Left renal cortex interstitium (tissue), 4 donors: ENCODE data around the gene FLAD1. TPM values are rescaled to one million over a fixed set of nuclear protein-coding genes. Genes with fewer than 3 reads are reported as not detected.
A peak's percentile ranks its signal among the peaks of the same experiment; 100 is the strongest.
"Not testable (repeated sequence)": the region's sequence is repeated elsewhere in the genome, so short reads cannot be mapped to it uniquely, and the experiment has no call there.

Experiments used
- DNase-seq, 4 donors: peaks; one replicate each; pipeline ENCODE4 v3.0.0-alpha.2; 2013; ENCODE audit warnings: low read depth in 4 of 4, low spot score in 2 of 4, missing footprints in 1 of 4
- polyA plus RNA-seq, 4 donors: library from polyadenylated mRNA; unstranded; fragments of 120-200 nt; gene quantifications; one replicate each; pipeline ENCODE4 v1.2.1, GENCODE V29; 2013; ENCODE audit not compliant: insufficient read length in 4 of 4

The FLAD1 gene
- polyA plus RNA-seq, 4 donors: 27.4 to 38.7 (median 32.6) TPM

- DNase-seq: no peak
These were observed 15.7 kb upstream of the FLAD1 start for GRCh38 chr1:154967331-154967950.

GRCh38 chr1:154968731-154969130, 14.4 kb upstream of the FLAD1 start:
- DNase-seq: no peak

GRCh38 chr1:154969246-154969645, 13.9 kb upstream of the FLAD1 start:
- no peak for DNase-seq

GRCh38 chr1:154969860-154970452, 13.2 kb upstream of the FLAD1 start:
- DNase-seq: no peak

GRCh38 chr1:154970631-154971340, 12.4 kb upstream of the FLAD1 start, which contains the start of gene SHC1:
SHC1 (minus strand) TSS chr1:154970747; CDS start chr1:154970526, 221 bp downstream.
- DNase-seq: peak in 3 of 4 donors; percentile 65 to 88 (median 84)

GRCh38 chr1:154971341-154971998, 11.7 kb upstream of the FLAD1 start:
- DNase-seq: no peak

- DNase-seq: no peak
These were observed 11.0 kb upstream of the FLAD1 start for GRCh38 chr1:154972213-154972516.

GRCh38 chr1:154972517-154973343, 10.4 kb upstream of the FLAD1 start:
- DNase-seq: no peak

GRCh38 chr1:154973344-154974101, 9.6 kb upstream of the FLAD1 start:
- DNase-seq: peak in 3 of 4 donors; percentile 88 to 90 (median 89)

- DNase-seq: peak; percentile 97 to 100 (median 100)
These were observed 8.9 kb upstream of the FLAD1 start, which contains the start of gene CKS1B for GRCh38 chr1:154974102-154974807. CKS1B (plus strand) TSS chr1:154974681; CDS start chr1:154974746, 65 bp downstream.

GRCh38 chr1:154974808-154975408, 8.2 kb upstream of the FLAD1 start:
- DNase-seq: peak; percentile 96 to 99 (median 98)

GRCh38 chr1:154975409-154976059, 7.6 kb upstream of the FLAD1 start:
- DNase-seq: no peak

GRCh38 chr1:154977762-154978161, 5.4 kb upstream of the FLAD1 start:
- DNase-seq: not testable (repeated sequence)

GRCh38 chr1:154978360-154978759, 4.8 kb upstream of the FLAD1 start:
- no peak for DNase-seq

GRCh38 chr1:154982341-154982740, 803 bp upstream of the FLAD1 start:
- no peak for DNase-seq

GRCh38 chr1:154983776-154984466, 777 bp downstream of the FLAD1 start:
- DNase-seq: no peak

- DNase-seq: not testable (repeated sequence)
These were observed 3.6 kb downstream of the FLAD1 start for GRCh38 chr1:154986736-154987135.
